SK-N-MC (cell line): ENCODE results near the gene GMDS.

Experiments used
- EZH2 ChIP-seq: fragments of 200-600 bp; sonication (generic); IDR thresholded peaks from one replicate; pipeline ENCODE4 v1.6.1; 2017; ENCODE audit warnings: antibody characterized with exemption
- POLR2AphosphoS5 ChIP-seq: IDR thresholded peaks from 2 replicates; pipeline ENCODE4 v1.6.1; 2012; ENCODE audit warnings: mild to moderate bottlenecking, low read depth, low read length, borderline replicate concordance

GRCh38 chr6:1775441-1775840 lies 470.0 kb downstream of the GMDS start:
- TF ChIP-seq POLR2AphosphoS5 = no peak
- no peak for TF ChIP-seq EZH2
